Measurements from ENCODE around the gene QSER1. TPM values are rescaled to one million over a fixed set of nuclear protein-coding genes. Genes with fewer than 3 reads are reported as not detected.

QSER1 gene
- total and polyA plus RNA-seq, 10 of the 15 experiments (the other 5 are each of a cell fraction or from before 2014, with no cell fraction given): 2.1 to 15.0 (median 9.4) TPM

- in situ Hi-C loops (cut with MboI) (no loop called here), intact Hi-C loops (cut with micrococcal nuclease; ENCODE audit: unreplicated experiment) (loop anchor here (5.0 to 10.0 kb wide), 2 partner anchors 65 to 363 kb away; partner anchors contain the start of genes HIPK3 and PRRG4)
- no peaks in the 10 kb centered on the region for H3K36me3 ChIP-seq (ENCODE audit: control insufficient read depth in 2 of 2, insufficient read depth in 2 of 2, low read length in 1 of 2)
- POLR2A ChIA-PET: interaction anchor here (0.5 to 1.2 kb wide), 6 partner anchors 8 to 844 kb away, joined by 3 to 5 read pairs (median 3); partner anchors contain the start of gene TCP11L1
- no peaks in the 10 kb centered on the region for H3K9me3 ChIP-seq (replicated peaks; ENCODE audit: control insufficient read depth, insufficient read depth, low read length)
- peak overlapping the region; percentile 82 for H2AFZ ChIP-seq (ENCODE audit: control insufficient read depth, low read depth, low read length)
- peak overlapping the region; percentile 64 for H3K27ac ChIP-seq (ENCODE audit: control insufficient read depth, insufficient read depth)
- H3K4me2 ChIP-seq (ENCODE audit: control insufficient read depth, insufficient read depth): peak overlapping the region; percentile 90
- CTCF ChIA-PET: interaction anchor here (0.6 to 6.3 kb wide), 6 partner anchors 10 to 173 kb away, joined by 3 to 41 read pairs (median 5); no protein-coding TSS in a partner anchor
- no peaks in the 10 kb centered on the region for H3K27me3 ChIP-seq (replicated peaks in 1 of 2; ENCODE audit: control insufficient read depth in 2 of 2, insufficient read depth in 2 of 2, low read length in 1 of 2)
- peaks cover 38% of the 10 kb centered on the region for H3K79me2 ChIP-seq (ENCODE audit: control insufficient read depth, insufficient read depth, low read length)
- 7% methylated on average over 10 of the region's 10 CpGs for WGBS (ENCODE audit: insufficient coverage, insufficient replicate concordance, low lambda C conversion rate, missing lambda C conversion rate)
- DNase-seq (ENCODE audit: low read depth, low spot score): no peak
- peaks cover 4% of the 10 kb centered on the region; the same call in 1 of the 2 replicates for H3K4me1 ChIP-seq (ENCODE audit: control insufficient read depth, insufficient read depth, low read length)
- H3K4me3 ChIP-seq: peak overlapping the region; percentile 70
- SMC1A ChIA-PET (ENCODE audit: uncharacterized antibody, unreplicated experiment): interaction anchor here (0.9 to 7.4 kb wide), 7 partner anchors 61 to 172 kb away, joined by 3 to 47 read pairs (median 4); no protein-coding TSS in a partner anchor
- RAD21 ChIA-PET (ENCODE audit: unreplicated experiment): interaction anchor here (0.7 to 5.0 kb wide), 10 partner anchors 8 to 173 kb away, joined by 3 to 27 read pairs (median 4); no protein-coding TSS in a partner anchor
- H4K20me1 ChIP-seq (ENCODE audit: control insufficient read depth, insufficient read depth): no peaks in the 10 kb centered on the region
- ATAC-seq: no peak; the same call in 1 of the 3 replicates
- FAIRE-seq: no peak
- H3K9ac ChIP-seq (ENCODE audit: control insufficient read depth, insufficient read depth, low read length): peak overlapping the region; percentile 89
- BruUV-seq (replicated peaks): TSS peak; percentile 80
- TF ChIP-seq IRF5 (IDR thresholded peaks at IDR 0.05; ENCODE audit: borderline replicate concordance) (no peak), SPI1 (IDR thresholded peaks at IDR 0.05; ENCODE audit: borderline replicate concordance, insufficient read depth, low read depth, low read length) (peak; percentile 69; the same call in 1 of the 2 replicates), EED (IDR thresholded peaks at IDR 0.05; ENCODE audit: low read depth) (peak; percentile 41; the same call in 1 of the 2 replicates), MTA2 (IDR thresholded peaks at IDR 0.05; ENCODE audit: low read depth) (no peak), BRCA1 (IDR thresholded peaks at IDR 0.05; ENCODE audit: low read depth, low read length) (no peak), JUNB (IDR thresholded peaks at IDR 0.05) (peak; percentile 45), TARDBP (IDR thresholded peaks at IDR 0.05; ENCODE audit: borderline replicate concordance) (no peak), GABPA (IDR thresholded peaks at IDR 0.05; ENCODE audit: low read depth) (no peak), ZNF217 (IDR thresholded peaks at IDR 0.05) (no peak), TBL1XR1 (IDR thresholded peaks at IDR 0.05; ENCODE audit: low read depth, low read length) (0 out of 2 replicates have a peak, but pooled peaks have one; percentile 6), CUX1 (IDR thresholded peaks at IDR 0.05; ENCODE audit: insufficient replicate concordance, low read depth, low read length) (peak; percentile 50), USF1 (IDR thresholded peaks at IDR 0.05; ENCODE audit: borderline replicate concordance, extremely low read length, insufficient read depth, low read depth, low read length) (no peak), SREBF1 (IDR thresholded peaks at IDR 0.05; ENCODE audit: low read length) (no peak), STAT1 (conservative IDR thresholded peaks at IDR 0.05) (no peak), ZZZ3 (IDR thresholded peaks at IDR 0.05; ENCODE audit: control insufficient read depth, insufficient read length, low read depth) (no peak), SRF (IDR thresholded peaks at IDR 0.05; ENCODE audit: low read depth in 2 of 2, low read length in 2 of 2) (no peak)
Observed at GRCh38 chr11:32891657-32892354, 805 bp upstream of the QSER1 start.

Measured in GM12878 (cell line).